Thyroid gland (tissue), 4 donors: Measurements from ENCODE around the gene MGME1. TPM values are rescaled to one million over a fixed set of nuclear protein-coding genes. Genes with fewer than 3 reads are reported as not detected.

Experiments
- DNase-seq, 2 donors: peaks; one replicate each; pipeline ENCODE4 v3.0.0-alpha.2; 2019
- H3K27ac ChIP-seq, 3 donors: fragments of 200-600 bp; sonication (generic); 1 replicate in 2 of 3; 2 replicates in 1 of 3; pipeline ENCODE4 v1.5.1; 2016 to 2019; ENCODE audit warnings: mild to moderate bottlenecking in 1 of 3, moderate library complexity in 1 of 3
- H3K27me3 ChIP-seq: fragments of 200-600 bp; sonication (generic); one replicate; pipeline ENCODE4 v1.5.1; 2019
- H3K36me3 ChIP-seq, 2 donors: fragments of 200-600 bp; sonication (generic); one replicate each; pipeline ENCODE4 v1.5.1; 2016 to 2019
- H3K4me1 ChIP-seq, 2 donors: fragments of 200-600 bp; sonication (generic); one replicate each; pipeline ENCODE4 v1.5.1; 2017 to 2019
- H3K4me3 ChIP-seq, 3 donors: fragments of 200-600 bp; sonication (generic); replicated peaks in 1 of 3; 1 replicate in 2 of 3; 2 replicates in 1 of 3; pipeline ENCODE4 v1.5.1; 2016; ENCODE audit warnings: mild to moderate bottlenecking in 1 of 3
- H3K9me3 ChIP-seq: fragments of 200-600 bp; sonication (generic); one replicate; pipeline ENCODE4 v1.5.1; 2017
- CTCF ChIP-seq, 6 experiments: fragments of 200-600 bp in 3 of 6; fragments of 450-650 bp in 3 of 6; sonication (generic) in 3 of 6; IDR thresholded peaks; one replicate each; pipeline ENCODE4 v1.5.1; 2016 to 2019; ENCODE audit warnings: antibody characterized with exemption in 6 of 6, mild to moderate bottlenecking in 2 of 6, inconsistent platforms in 1 of 6, moderate library complexity in 1 of 6
- POLR2A ChIP-seq, 2 donors: fragments of 450-650 bp; IDR thresholded peaks; one replicate each; pipeline ENCODE4 v1.6.1; 2017; ENCODE audit warnings: antibody characterized with exemption in 2 of 2, mild to moderate bottlenecking in 2 of 2, moderate library complexity in 1 of 2
- WGBS, 2 donors: methylation state at CpG; one replicate each; pipeline ENCODE4 v1.1.5; 2017; 5-methylcytosine and 5-hydroxymethylcytosine counted together
- intact Hi-C: fragments of 100-400 bp; cut with DNase I; formaldehyde crosslinking; loops from one replicate; pipeline ENCODE4 v1.15.1; 2023
- total RNA-seq, 4 donors: library from RNA; depleted of rRNA; stranded (reverse); fragments of >200 nt; gene quantifications; one replicate each; pipeline ENCODE4 v1.2.3, GENCODE V29; 2016

Gene MGME1
- total RNA-seq, 4 donors from 2014 or later = 14.6 to 24.2 (median 16.8) TPM

GRCh38 chr20:18005170-18005989, 36.6 kb downstream of the MGME1 start:
- Histone ChIP-seq H3K27me3 (no peaks in the 10 kb centered on the region), H3K4me3 (no peak overlapping the region), H3K9me3 (no peaks in the 10 kb centered on the region), H3K36me3 (no peaks in the 10 kb centered on the region), H3K4me1 (peaks cover 41 to 60% of the 10 kb centered on the region in 2 donors), H3K27ac (peak overlapping the region; percentile 55 to 87 (median 84))
- peak in 1 of 2 donors; percentile 40 for DNase-seq
- WGBS, 2 donors = 72% methylated on average over 20 to 21 of the region's 21 CpGs
- intact Hi-C loops = no loop called here
- TF ChIP-seq CTCF (IDR thresholded peaks at IDR 0.05) (no peak), POLR2A (IDR thresholded peaks at IDR 0.05) (peak in 1 of 2 donors; percentile 55)

- Histone ChIP-seq H3K4me3 (no peak overlapping the region), H3K4me1 (peaks cover 41 to 60% of the 10 kb centered on the region in 2 donors), H3K36me3 (no peaks in the 10 kb centered on the region), H3K9me3 (no peaks in the 10 kb centered on the region), H3K27ac (peak overlapping the region; percentile 55 to 87 (median 84)), H3K27me3 (no peaks in the 10 kb centered on the region)
- DNase-seq = peak; percentile 69 to 81
- no peak for TF ChIP-seq POLR2A (IDR thresholded peaks at IDR 0.05)
- TF ChIP-seq CTCF (IDR thresholded peaks at IDR 0.05) = peak in 1 of 6 experiments; percentile 8
- 43 to 47% methylated on average over 6 of the region's 6 CpGs for WGBS, 2 donors
- intact Hi-C loops = no loop called here
These were observed 37.2 kb downstream of the MGME1 start for GRCh38 chr20:18005990-18006364.

GRCh38 chr20:18006684-18007083, 37.9 kb downstream of the MGME1 start:
- H3K4me1 ChIP-seq = peaks cover 41 to 55% of the 10 kb centered on the region in 2 donors
- intact Hi-C loops = no loop called here
- H3K4me3 ChIP-seq = no peak overlapping the region
- TF ChIP-seq CTCF (IDR thresholded peaks at IDR 0.05) = no peak
- TF ChIP-seq POLR2A (IDR thresholded peaks at IDR 0.05) = no peak
- 72 to 79% methylated on average over 7 of the region's 7 CpGs for WGBS, 2 donors
- H3K27ac ChIP-seq = peak overlapping the region; percentile 36 to 87 (median 84)
- no peaks in the 10 kb centered on the region for H3K36me3 ChIP-seq
- DNase-seq = no peak
- H3K27me3 ChIP-seq = no peaks in the 10 kb centered on the region
- H3K9me3 ChIP-seq = no peaks in the 10 kb centered on the region

GRCh38 chr20:18007534-18008292, 38.9 kb downstream of the MGME1 start:
- Histone ChIP-seq H3K27me3 (no peaks in the 10 kb centered on the region), H3K4me3 (no peak overlapping the region), H3K9me3 (no peaks in the 10 kb centered on the region), H3K27ac (peak overlapping the region; percentile 36 to 87 (median 84)), H3K36me3 (no peaks in the 10 kb centered on the region), H3K4me1 (peaks cover 41 to 51% of the 10 kb centered on the region in 2 donors)
- TF ChIP-seq CTCF (IDR thresholded peaks at IDR 0.05) (no peak), POLR2A (IDR thresholded peaks at IDR 0.05) (no peak)
- peak; percentile 82 to 83 for DNase-seq
- intact Hi-C loops = no loop called here
- 53 to 68% methylated on average over 16 to 18 of the region's 19 CpGs for WGBS, 2 donors
